22Rv1 (cell line): ENCODE data around the gene OCIAD2.

Source experiments
- CTCF ChIP-seq: fragments of 450-650 bp; IDR thresholded peaks from 2 replicates; pipeline ENCODE4 v1.5.1; 2017; ENCODE audit warnings: mild to moderate bottlenecking
- ZFX ChIP-seq: fragments of 450-650 bp; IDR thresholded peaks from 2 replicates; pipeline ENCODE4 v1.6.1; 2017; ENCODE audit warnings: antibody characterized with exemption, borderline replicate concordance

- TF ChIP-seq CTCF (no peak), ZFX (no peak)
Observed at GRCh38 chr4:48924416-48924815, 17.8 kb upstream of the OCIAD2 start.
